Endothelial cell (in vitro differentiated cells): ENCODE data around the gene DHRS12. TPM values are rescaled to one million over a fixed set of nuclear protein-coding genes. Genes with fewer than 3 reads are reported as not detected.

Source experiments
- DNase-seq: peaks from one replicate; pipeline ENCODE4 v3.0.0; 2021; ENCODE audit warnings: low spot score
- H3K27ac Mint-ChIP-seq: one replicate; pipeline ENCODE4 v1.8.0; 2021; ENCODE audit warnings: mixed read lengths, inconsistent platforms; ENCODE audit not compliant: unreplicated experiment
- H3K27me3 Mint-ChIP-seq: one replicate; pipeline ENCODE4 v1.8.0; 2021; ENCODE audit warnings: mild to moderate bottlenecking, moderate library complexity, mixed read lengths, inconsistent platforms; ENCODE audit not compliant: unreplicated experiment
- H3K36me3 Mint-ChIP-seq: one replicate; pipeline ENCODE4 v1.8.0; 2021; ENCODE audit warnings: mild to moderate bottlenecking, low read depth, mixed read lengths, inconsistent platforms; ENCODE audit not compliant: unreplicated experiment
- H3K4me1 Mint-ChIP-seq: one replicate; pipeline ENCODE4 v1.8.0; 2021; ENCODE audit warnings: mild to moderate bottlenecking, mixed read lengths, inconsistent platforms; ENCODE audit not compliant: unreplicated experiment
- H3K4me3 Mint-ChIP-seq: one replicate; pipeline ENCODE4 v1.8.0; 2021; ENCODE audit warnings: mild to moderate bottlenecking, mixed read lengths, inconsistent platforms; ENCODE audit not compliant: unreplicated experiment
- H3K9me3 Mint-ChIP-seq: one replicate; pipeline ENCODE4 v1.8.0; 2021; ENCODE audit warnings: mixed read lengths, inconsistent platforms; ENCODE audit not compliant: unreplicated experiment
- total RNA-seq: library from RNA; stranded (reverse); fragmentation: NEBNext Ultra II Directional; extraction: Animal tissue kit (Norgen Biotek cat#: 25700); gene quantifications from one replicate; pipeline ENCODE4 v1.2.1, GENCODE V29; 2021; ENCODE audit not compliant: unreplicated experiment
- TF ChIP-seq, protein P1 (sequence below): fragments of 200-600 bp; sonication (generic); IDR thresholded peaks from one replicate; pipeline ENCODE4 v1.5.0; 2021; ENCODE audit warnings: antibody characterized with exemption; ENCODE audit not compliant: unreplicated experiment

The DHRS12 gene
- total RNA-seq, 1 donor from 2014 or later: 13.3 TPM

DNA sequence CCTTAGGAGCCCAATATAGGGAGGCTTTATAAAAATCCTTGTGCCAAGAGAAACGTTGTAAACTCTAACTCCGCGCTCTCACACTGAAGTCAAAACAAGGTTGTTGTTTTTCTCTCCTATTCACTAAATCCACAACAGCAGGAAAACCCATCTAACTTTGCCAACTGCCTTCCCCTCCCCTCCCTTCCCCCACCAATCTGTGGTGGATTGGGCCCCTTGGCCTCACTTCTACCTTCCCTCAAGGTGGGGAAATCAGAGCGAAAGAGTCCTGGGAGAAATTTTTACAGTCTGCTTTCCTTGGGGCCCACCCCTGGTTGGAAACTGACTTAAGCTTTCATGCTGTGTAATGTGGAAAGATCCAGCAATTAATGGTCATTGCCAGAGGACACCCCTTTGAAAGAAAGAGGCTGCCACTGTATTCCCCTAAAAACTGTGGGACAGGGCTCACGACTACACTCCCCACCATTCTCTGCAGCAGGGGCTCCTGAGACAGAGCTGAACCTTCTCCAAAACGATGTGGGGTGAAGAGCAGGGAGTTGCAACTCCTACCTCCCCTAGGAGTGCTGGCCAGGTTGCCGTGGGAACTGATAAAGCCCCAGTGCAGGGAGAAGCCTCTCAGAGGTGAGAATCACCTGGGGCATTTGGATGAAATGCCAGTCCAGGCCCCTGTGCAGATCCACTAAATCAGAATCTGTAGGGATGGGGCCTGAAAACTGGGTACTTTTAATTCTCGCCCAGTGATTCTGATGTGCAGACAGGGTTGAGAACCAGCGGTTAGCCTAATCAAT is 1.1 kb downstream of the DHRS12 start:
- TF ChIP-seq, protein P1, sequence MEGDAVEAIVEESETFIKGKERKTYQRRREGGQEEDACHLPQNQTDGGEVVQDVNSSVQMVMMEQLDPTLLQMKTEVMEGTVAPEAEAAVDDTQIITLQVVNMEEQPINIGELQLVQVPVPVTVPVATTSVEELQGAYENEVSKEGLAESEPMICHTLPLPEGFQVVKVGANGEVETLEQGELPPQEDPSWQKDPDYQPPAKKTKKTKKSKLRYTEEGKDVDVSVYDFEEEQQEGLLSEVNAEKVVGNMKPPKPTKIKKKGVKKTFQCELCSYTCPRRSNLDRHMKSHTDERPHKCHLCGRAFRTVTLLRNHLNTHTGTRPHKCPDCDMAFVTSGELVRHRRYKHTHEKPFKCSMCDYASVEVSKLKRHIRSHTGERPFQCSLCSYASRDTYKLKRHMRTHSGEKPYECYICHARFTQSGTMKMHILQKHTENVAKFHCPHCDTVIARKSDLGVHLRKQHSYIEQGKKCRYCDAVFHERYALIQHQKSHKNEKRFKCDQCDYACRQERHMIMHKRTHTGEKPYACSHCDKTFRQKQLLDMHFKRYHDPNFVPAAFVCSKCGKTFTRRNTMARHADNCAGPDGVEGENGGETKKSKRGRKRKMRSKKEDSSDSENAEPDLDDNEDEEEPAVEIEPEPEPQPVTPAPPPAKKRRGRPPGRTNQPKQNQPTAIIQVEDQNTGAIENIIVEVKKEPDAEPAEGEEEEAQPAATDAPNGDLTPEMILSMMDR: no peak
- peak overlapping the region; percentile 93 for H3K27ac Mint-ChIP-seq
- no peaks in the 10 kb centered on the region for H3K9me3 Mint-ChIP-seq

DNA sequence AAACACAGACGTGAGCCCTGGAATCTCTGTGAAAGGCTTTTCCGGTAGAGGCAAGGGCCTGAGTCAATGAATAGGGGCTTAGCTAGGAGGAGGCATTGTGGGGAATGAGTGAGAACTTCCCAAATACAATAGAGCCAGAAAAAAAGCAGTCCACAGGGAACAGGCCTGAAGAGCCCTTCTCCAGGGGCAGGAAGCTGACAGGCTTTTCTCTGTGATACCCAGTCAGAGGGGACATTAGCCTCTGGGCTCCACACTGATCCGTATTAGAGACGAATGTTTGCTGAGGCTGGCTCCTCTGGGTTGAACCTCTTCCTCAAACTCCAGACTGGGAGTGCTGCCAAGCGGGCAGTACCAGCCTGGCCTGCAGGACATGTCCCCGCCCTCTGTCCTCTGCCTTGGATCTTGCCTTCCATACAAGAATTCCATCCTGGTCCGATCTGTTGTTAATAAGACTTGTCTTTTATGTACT is 2.3 kb downstream of the DHRS12 start:
- no peak for DNase-seq
- peaks cover 58% of the 10 kb centered on the region for H3K4me1 Mint-ChIP-seq

More for the DNA sequence above, 1.1 kb downstream of the DHRS12 start:
- no peak for DNase-seq
- Mint-ChIP-seq H3K4me3 (peak overlapping the region; percentile 91), H3K4me1 (peaks cover 62% of the 10 kb centered on the region), H3K36me3 (peaks cover 9% of the 10 kb centered on the region), H3K27me3 (peaks cover 8% of the 10 kb centered on the region)

DNA sequence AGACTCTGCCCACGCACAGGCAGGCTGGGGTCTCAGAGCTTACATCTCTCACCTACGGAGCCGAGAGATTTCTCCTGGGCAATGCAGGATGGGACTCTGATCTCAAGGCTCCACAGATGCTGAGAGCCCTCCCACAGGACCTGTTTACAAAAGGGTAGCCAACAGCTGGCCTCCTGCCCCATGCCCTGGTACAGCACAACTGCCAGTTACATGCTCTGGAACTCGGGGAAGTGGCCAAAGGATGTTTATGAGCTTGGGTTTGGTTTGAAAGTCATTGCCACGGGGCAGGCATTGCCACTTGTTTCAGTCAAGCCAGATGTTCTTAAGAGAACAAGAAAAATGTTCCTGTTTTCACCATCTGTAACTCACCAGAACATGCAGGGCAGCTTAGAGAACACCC is 3.5 kb downstream of the DHRS12 start:
- Mint-ChIP-seq H3K9me3 (no peaks in the 10 kb centered on the region), H3K27ac (no peak overlapping the region), H3K27me3 (peaks cover 7% of the 10 kb centered on the region), H3K4me1 (peaks cover 59% of the 10 kb centered on the region), H3K4me3 (no peak overlapping the region), H3K36me3 (peaks cover 9% of the 10 kb centered on the region)
- TF ChIP-seq, protein P1: no peak
- DNase-seq: no peak

More for the DNA sequence above, 2.3 kb downstream of the DHRS12 start:
- TF ChIP-seq, protein P1: no peak
- H3K9me3 Mint-ChIP-seq: no peaks in the 10 kb centered on the region
- peaks cover 8% of the 10 kb centered on the region for H3K27me3 Mint-ChIP-seq
- H3K4me3 Mint-ChIP-seq: peak overlapping the region; percentile 42
- H3K36me3 Mint-ChIP-seq: peaks cover 9% of the 10 kb centered on the region
- peak overlapping the region; percentile 85 for H3K27ac Mint-ChIP-seq

DNA sequence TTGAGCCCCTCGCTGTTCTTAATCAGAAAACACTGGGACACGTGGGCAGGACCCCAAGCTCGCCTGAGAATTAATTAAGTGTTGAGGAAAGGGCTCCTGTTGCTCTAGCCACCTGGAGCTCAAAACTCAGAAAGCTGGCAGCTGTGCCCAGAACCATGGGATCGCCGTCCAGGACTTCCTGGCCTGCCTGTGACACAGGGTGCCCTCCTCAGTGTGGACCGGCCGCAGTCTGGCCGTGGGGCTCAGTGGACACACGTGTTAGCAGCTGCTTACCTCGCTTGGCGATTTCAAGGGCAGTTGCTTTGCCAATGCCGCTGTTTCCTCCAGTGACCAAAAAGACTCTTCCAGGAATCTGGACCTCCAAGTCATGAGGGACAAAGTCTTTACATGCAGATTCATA is 4.7 kb downstream of the DHRS12 start:
- no peak overlapping the region for H3K27ac Mint-ChIP-seq
- H3K9me3 Mint-ChIP-seq: no peaks in the 10 kb centered on the region
- H3K4me3 Mint-ChIP-seq: no peak overlapping the region
- TF ChIP-seq, protein P1: no peak
- H3K27me3 Mint-ChIP-seq: peaks cover 6% of the 10 kb centered on the region
- H3K36me3 Mint-ChIP-seq: peaks cover 4% of the 10 kb centered on the region
- H3K4me1 Mint-ChIP-seq: peaks cover 53% of the 10 kb centered on the region
- DNase-seq: no peak
